Activated CD4-positive, alpha-beta memory T cell treated with anti-CD3 and anti-CD28 coated beads for 36 hours (primary cell): ENCODE measurements around the gene PARVA. TPM values are rescaled to one million over a fixed set of nuclear protein-coding genes. Genes with fewer than 3 reads are reported as not detected.

Source experiments
- CTCF ChIA-PET: fragments of 350-600 bp; sonication (Branson Sonifier 250); formaldehyde crosslinking; loops from one replicate; lab custom pipeline; 2021; ENCODE audit warnings: antibody characterized with exemption, inconsistent platforms; lab: Charles Lee
- POLR2A ChIA-PET: fragments of 350-600 bp; sonication (Branson Sonifier 250); formaldehyde crosslinking; loops from one replicate; lab custom pipeline; 2021; ENCODE audit warnings: antibody characterized with exemption; lab: Charles Lee
- DNase-seq: peaks from one replicate; pipeline ENCODE4 v3.0.0-alpha.2; 2020
- H3K27ac Mint-ChIP-seq: one replicate; pipeline ENCODE4 v1.8.0; 2021; ENCODE audit warnings: mixed read lengths
- H3K27me3 Mint-ChIP-seq: one replicate; pipeline ENCODE4 v1.8.0; 2021; ENCODE audit warnings: mixed read lengths
- H3K36me3 Mint-ChIP-seq: one replicate; pipeline ENCODE4 v1.8.0; 2021; ENCODE audit warnings: mixed read lengths
- H3K4me1 Mint-ChIP-seq: one replicate; pipeline ENCODE4 v1.8.0; 2021; ENCODE audit warnings: low read depth, mixed read lengths
- H3K4me3 Mint-ChIP-seq: one replicate; pipeline ENCODE4 v1.8.0; 2021; ENCODE audit warnings: mild to moderate bottlenecking, mixed read lengths
- H3K9me3 Mint-ChIP-seq: one replicate; pipeline ENCODE4 v1.8.0; 2021; ENCODE audit warnings: mixed read lengths
- intact Hi-C: fragments of 100-400 bp; cut with micrococcal nuclease; formaldehyde crosslinking; loops from one replicate; pipeline ENCODE4 v1.15.1; 2023
- total RNA-seq, 2 experiments: library from RNA; stranded (reverse); gene quantifications; one replicate each; pipeline ENCODE4 v1.2.3, GENCODE V29; 2021

Gene PARVA
- total RNA-seq, 2 experiments from 2014 or later: 0.33 to 0.41 TPM

GRCh38 chr11:12395333-12395732 lies 18.0 kb downstream of the PARVA start:
- H3K36me3 Mint-ChIP-seq: no peaks in the 10 kb centered on the region
- H3K9me3 Mint-ChIP-seq: peaks cover 5% of the 10 kb centered on the region
- no peak overlapping the region for H3K4me3 Mint-ChIP-seq
- intact Hi-C loops: no loop called here
- H3K4me1 Mint-ChIP-seq: peaks cover 7% of the 10 kb centered on the region
- H3K27ac Mint-ChIP-seq: no peak overlapping the region
- H3K27me3 Mint-ChIP-seq: no peaks in the 10 kb centered on the region
- ChIA-PET POLR2A (no interaction called here), CTCF (no interaction called here)
- DNase-seq: no peak

- POLR2A ChIA-PET: no interaction called here
- peaks cover 7% of the 10 kb centered on the region for H3K4me1 Mint-ChIP-seq
- H3K27me3 Mint-ChIP-seq: no peaks in the 10 kb centered on the region
- H3K9me3 Mint-ChIP-seq: peaks cover 5% of the 10 kb centered on the region
- DNase-seq: no peak
- intact Hi-C loops: no loop called here
- H3K4me3 Mint-ChIP-seq: no peak overlapping the region
- CTCF ChIA-PET: no interaction called here
- H3K36me3 Mint-ChIP-seq: no peaks in the 10 kb centered on the region
- no peak overlapping the region for H3K27ac Mint-ChIP-seq
Measured at GRCh38 chr11:12397931-12398334, 20.6 kb downstream of the PARVA start.

DNA sequence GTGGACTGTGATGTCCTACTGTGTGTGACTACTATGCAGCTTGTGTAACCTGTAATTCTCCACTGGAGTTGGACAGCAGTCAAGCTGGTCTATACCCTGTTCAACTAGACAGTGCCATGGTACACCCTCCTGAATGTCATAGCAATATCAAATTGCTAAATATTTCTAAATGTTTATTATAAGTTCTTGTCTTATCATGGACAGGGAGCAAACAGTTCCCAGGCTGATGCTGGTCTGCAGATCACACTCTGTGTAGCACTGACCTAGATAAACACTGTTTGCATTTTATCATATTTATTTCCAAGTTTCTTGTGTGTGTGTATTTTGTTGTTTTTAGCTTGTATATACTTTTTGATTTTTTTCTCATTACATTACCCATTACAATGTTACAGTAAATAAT lies 22.0 kb downstream of the PARVA start:
- POLR2A ChIA-PET: no interaction called here
- no peak for DNase-seq
- Mint-ChIP-seq H3K4me1 (peaks cover 7% of the 10 kb centered on the region), H3K27me3 (no peaks in the 10 kb centered on the region), H3K4me3 (no peak overlapping the region), H3K36me3 (no peaks in the 10 kb centered on the region), H3K27ac (no peak overlapping the region), H3K9me3 (no peaks in the 10 kb centered on the region)
- intact Hi-C loops: no loop called here
- CTCF ChIA-PET: no interaction called here

DNA sequence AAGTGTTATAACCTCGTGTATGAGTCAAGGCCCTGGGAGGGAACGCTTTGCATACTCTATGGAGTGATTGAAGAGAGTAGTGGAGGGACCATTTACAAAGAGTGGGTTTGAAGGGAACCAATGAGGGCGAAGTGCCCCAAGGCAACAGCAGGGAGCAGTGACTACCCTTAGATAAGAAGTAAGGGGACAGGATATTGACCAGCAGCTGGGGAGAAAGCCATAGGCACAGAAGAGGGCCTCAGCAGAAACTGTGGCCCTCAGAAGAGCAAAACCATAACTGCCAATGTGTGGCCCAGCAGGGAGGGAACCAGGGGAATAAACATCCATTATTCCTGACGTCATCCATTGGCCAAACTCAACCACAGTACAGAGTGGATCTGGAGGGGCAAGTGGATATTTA lies 24.7 kb downstream of the PARVA start:
- no peak overlapping the region for H3K27ac Mint-ChIP-seq
- no peaks in the 10 kb centered on the region for H3K36me3 Mint-ChIP-seq
- no peaks in the 10 kb centered on the region for H3K27me3 Mint-ChIP-seq
- ChIA-PET CTCF (no interaction called here), POLR2A (interaction anchor here (0.6 kb wide), 1 partner anchor 85 kb away, joined by 3 read pairs; no protein-coding TSS in a partner anchor)
- DNase-seq: no peak
- intact Hi-C loops: no loop called here
- H3K4me1 Mint-ChIP-seq: peaks cover 3% of the 10 kb centered on the region
- no peaks in the 10 kb centered on the region for H3K9me3 Mint-ChIP-seq
- no peak overlapping the region for H3K4me3 Mint-ChIP-seq

DNA sequence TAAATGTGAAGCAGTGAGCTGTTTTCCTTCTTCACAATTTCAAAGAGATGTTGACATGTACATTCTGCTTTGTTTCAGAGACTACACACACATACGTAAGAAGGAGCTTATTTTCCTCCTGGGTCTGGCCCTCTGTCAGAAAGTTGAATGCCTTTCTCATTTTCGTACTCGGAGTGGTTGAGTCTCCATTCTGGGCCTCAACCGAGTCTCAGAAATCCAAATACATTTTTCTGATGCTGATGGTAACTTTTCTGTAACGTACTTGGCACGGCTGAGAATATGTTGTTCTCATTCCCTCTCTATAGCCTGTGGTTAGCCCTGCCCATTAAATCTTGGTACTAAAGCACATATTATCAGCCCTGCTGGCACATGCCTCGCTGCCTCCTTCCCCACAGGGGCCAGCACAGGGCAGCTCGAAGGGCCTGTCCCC lies 25.3 kb downstream of the PARVA start:
- intact Hi-C loops: no loop called here
- no peak overlapping the region for H3K27ac Mint-ChIP-seq
- H3K36me3 Mint-ChIP-seq: no peaks in the 10 kb centered on the region
- H3K27me3 Mint-ChIP-seq: no peaks in the 10 kb centered on the region
- H3K9me3 Mint-ChIP-seq: no peaks in the 10 kb centered on the region
- POLR2A ChIA-PET: interaction anchor here (0.6 kb wide), 1 partner anchor 86 kb away, joined by 3 read pairs; no protein-coding TSS in a partner anchor
- CTCF ChIA-PET: no interaction called here
- H3K4me1 Mint-ChIP-seq: peaks cover under 1% of the 10 kb centered on the region
- DNase-seq: no peak
- no peak overlapping the region for H3K4me3 Mint-ChIP-seq

DNA sequence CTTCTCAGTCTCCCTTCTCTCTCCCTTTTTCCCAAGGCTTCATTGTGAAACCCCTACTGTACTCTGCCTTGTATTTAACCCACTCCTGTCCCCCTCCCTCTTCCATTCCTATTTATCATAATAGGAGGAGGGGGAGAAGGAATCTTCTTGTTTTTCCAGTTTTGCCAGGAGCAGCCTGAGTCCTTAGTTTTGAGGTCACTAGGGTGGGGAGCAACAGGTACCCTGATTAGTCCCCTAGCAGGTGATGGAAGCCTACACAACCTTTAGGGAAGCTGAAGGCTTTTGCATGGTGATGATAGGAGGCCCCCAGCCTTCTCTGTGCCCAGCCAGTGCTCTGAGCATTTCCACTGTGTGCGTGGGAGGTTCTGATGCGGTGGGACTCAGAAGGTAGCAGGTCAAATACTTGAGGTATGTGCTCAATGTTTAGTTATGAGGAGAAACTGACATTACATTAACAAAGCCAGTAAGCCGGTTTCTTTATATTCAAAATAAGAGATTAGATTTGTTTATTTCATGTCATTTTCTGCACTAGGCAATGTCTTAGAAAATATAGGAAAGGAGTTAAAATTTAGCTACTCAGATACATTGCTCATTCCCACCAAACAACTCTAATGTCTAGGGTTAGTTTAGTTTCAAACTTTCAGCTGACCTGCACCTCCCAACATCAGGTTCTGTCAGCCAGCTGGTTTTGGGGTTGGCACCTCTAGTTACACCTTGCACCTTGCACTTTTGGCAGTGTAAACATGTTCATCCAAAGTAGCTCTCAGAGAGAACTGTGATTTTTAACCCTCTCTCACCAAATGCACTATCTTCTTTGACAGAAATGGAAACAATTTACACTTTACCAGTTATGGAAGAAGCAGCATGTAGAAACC lies 26.0 kb downstream of the PARVA start:
- ChIA-PET POLR2A (no interaction called here), CTCF (no interaction called here)
- no peak overlapping the region for H3K27ac Mint-ChIP-seq
- no peak for DNase-seq
- intact Hi-C loops: no loop called here
- H3K4me1 Mint-ChIP-seq: no peaks in the 10 kb centered on the region
- no peaks in the 10 kb centered on the region for H3K9me3 Mint-ChIP-seq
- H3K27me3 Mint-ChIP-seq: no peaks in the 10 kb centered on the region
- H3K36me3 Mint-ChIP-seq: no peaks in the 10 kb centered on the region
- no peak overlapping the region for H3K4me3 Mint-ChIP-seq

DNA sequence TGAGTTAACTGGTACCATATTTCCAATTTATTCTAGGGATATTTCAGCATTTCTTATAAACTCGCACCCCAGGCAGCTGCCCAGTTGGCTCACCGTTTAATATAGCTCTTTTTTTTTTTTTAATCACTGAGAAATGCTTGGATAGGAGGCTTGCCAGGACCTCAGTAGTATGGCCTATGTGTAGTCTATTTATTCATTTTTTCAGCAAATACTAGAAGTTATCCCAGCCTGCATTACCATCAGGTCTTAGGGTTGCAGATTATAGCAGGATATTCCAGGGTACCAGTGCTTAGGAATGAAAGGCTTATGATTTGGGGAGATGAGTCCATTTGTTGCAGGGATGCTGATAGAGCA lies 26.6 kb downstream of the PARVA start:
- Mint-ChIP-seq H3K27ac (no peak overlapping the region), H3K4me1 (no peaks in the 10 kb centered on the region), H3K27me3 (no peaks in the 10 kb centered on the region), H3K9me3 (no peaks in the 10 kb centered on the region), H3K36me3 (no peaks in the 10 kb centered on the region), H3K4me3 (no peak overlapping the region)
- ChIA-PET CTCF (no interaction called here), POLR2A (no interaction called here)
- DNase-seq: no peak
- intact Hi-C loops: no loop called here

DNA sequence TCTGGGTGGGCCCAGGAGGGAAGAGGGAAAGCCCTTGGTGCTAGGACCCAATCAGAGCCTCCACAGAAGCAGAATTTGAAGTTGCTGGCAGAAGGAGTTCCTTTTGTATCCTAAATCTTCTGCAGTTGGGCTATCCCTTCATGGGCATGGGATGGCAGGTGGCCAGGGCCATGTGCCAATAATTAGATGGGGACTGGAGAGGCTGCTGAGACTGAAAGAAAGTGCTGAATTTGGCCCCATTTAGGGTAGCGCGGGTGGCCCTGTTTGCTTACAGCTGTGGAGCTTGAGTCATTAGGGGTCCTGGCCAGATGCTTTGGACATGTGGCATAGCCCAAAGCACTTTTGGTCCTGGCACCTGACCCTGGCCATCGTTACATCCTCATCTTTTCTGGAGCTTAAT lies 27.1 kb downstream of the PARVA start:
- Mint-ChIP-seq H3K36me3 (no peaks in the 10 kb centered on the region), H3K27ac (no peak overlapping the region), H3K27me3 (no peaks in the 10 kb centered on the region), H3K4me1 (no peaks in the 10 kb centered on the region), H3K9me3 (no peaks in the 10 kb centered on the region), H3K4me3 (no peak overlapping the region)
- CTCF ChIA-PET: no interaction called here
- intact Hi-C loops: no loop called here
- no peak for DNase-seq
- POLR2A ChIA-PET: no interaction called here

DNA sequence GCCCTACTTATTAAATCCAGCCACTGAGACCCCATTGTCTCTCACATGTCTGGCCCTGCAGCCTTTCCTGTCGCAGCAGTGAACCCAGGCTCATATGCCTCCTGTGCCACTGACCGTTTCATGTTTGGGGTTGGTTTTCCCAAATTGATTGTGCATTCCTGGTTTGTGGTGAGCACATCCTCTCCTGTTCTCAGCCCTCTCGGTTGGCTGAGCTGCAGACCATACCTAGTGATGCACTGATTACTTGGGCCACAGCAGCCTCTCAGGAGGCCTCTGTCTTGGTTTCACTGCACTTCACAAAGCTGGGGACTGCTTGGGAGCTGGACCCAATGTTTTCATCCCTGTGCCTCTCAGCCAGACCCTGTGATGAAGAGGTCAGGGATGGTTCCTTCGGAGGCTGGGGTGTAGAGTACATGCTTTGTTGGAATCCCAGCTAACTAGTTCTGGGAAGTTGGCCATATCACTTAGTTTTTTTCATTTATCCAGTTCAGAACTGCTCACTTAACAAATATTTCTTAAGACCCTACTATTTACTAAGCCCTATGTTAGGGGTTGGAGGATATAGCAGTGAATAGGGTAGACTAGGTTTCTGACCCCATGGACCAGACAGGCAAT lies 30.9 kb downstream of the PARVA start:
- Mint-ChIP-seq H3K4me3 (no peak overlapping the region), H3K9me3 (no peaks in the 10 kb centered on the region), H3K27ac (no peak overlapping the region), H3K4me1 (no peaks in the 10 kb centered on the region), H3K36me3 (no peaks in the 10 kb centered on the region), H3K27me3 (no peaks in the 10 kb centered on the region)
- DNase-seq: no peak
- ChIA-PET CTCF (no interaction called here), POLR2A (no interaction called here)
- intact Hi-C loops: no loop called here

DNA sequence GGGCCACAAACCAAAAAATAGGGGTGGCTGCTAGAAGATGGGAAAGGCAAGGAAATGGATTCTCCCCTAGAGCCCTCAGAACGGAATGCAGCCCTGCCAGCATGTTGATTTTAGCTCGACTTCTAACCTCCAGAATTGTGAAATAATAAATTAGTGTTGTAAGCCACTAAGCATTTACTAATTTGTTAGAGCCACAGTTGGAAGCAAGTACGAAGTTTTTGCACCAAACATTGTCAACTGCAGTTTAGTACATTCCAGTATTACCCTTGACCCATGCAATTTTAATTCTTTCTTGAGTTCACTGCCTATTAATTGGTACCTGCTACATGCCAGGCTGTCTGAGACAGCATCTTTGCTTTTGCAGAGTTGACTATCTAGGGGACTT lies 32.2 kb downstream of the PARVA start:
- no peaks in the 10 kb centered on the region for H3K4me1 Mint-ChIP-seq
- H3K27me3 Mint-ChIP-seq: no peaks in the 10 kb centered on the region
- no peaks in the 10 kb centered on the region for H3K9me3 Mint-ChIP-seq
- intact Hi-C loops: loop anchor here (5.0 kb wide), 1 partner anchor 483 kb away; no protein-coding TSS in a partner anchor
- no peaks in the 10 kb centered on the region for H3K36me3 Mint-ChIP-seq
- ChIA-PET POLR2A (no interaction called here), CTCF (no interaction called here)
- no peak for DNase-seq
- H3K4me3 Mint-ChIP-seq: no peak overlapping the region
- H3K27ac Mint-ChIP-seq: no peak overlapping the region

GRCh38 chr11:12410006-12410728 lies 32.8 kb downstream of the PARVA start:
- no peaks in the 10 kb centered on the region for H3K36me3 Mint-ChIP-seq
- no peaks in the 10 kb centered on the region for H3K4me1 Mint-ChIP-seq
- ChIA-PET CTCF (interaction anchor here (0.7 to 1.5 kb wide), 2 partner anchors 21 to 478 kb away, joined by 3 to 9 read pairs; no protein-coding TSS in a partner anchor), POLR2A (no interaction called here)
- H3K27ac Mint-ChIP-seq: no peak overlapping the region
- intact Hi-C loops: loop anchor here (5.0 kb wide), 1 partner anchor 482 kb away; no protein-coding TSS in a partner anchor
- no peaks in the 10 kb centered on the region for H3K27me3 Mint-ChIP-seq
- H3K4me3 Mint-ChIP-seq: no peak overlapping the region
- no peak for DNase-seq
- no peaks in the 10 kb centered on the region for H3K9me3 Mint-ChIP-seq

DNA sequence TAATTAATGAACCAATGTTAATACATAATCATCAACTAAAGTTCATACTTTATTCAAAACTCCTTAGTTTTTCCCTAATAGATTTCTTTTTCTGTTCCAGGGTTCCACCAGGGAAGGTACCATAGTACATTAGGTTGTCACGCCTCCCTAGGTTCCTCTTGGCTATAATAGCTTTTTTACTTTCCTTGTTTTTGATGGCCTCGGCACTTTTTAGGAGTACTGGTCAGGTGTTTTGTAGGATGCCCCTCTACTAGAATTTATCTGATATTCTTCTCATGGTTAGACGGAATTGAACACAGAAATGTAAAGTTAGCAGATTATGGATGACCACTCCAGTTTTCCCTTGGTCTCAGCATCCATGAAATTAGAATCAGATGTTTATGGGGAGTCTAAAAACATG lies 34.0 kb downstream of the PARVA start:
- no peaks in the 10 kb centered on the region for H3K4me1 Mint-ChIP-seq
- H3K27ac Mint-ChIP-seq: no peak overlapping the region
- no peaks in the 10 kb centered on the region for H3K27me3 Mint-ChIP-seq
- intact Hi-C loops: loop anchor here (5.0 kb wide), 1 partner anchor 481 kb away; no protein-coding TSS in a partner anchor
- no peaks in the 10 kb centered on the region for H3K9me3 Mint-ChIP-seq
- no peak overlapping the region for H3K4me3 Mint-ChIP-seq
- no peak for DNase-seq
- CTCF ChIA-PET: interaction anchor here (0.6 to 1.5 kb wide), 2 partner anchors 471 to 477 kb away, joined by 3 to 9 read pairs; no protein-coding TSS in a partner anchor
- H3K36me3 Mint-ChIP-seq: no peaks in the 10 kb centered on the region
- POLR2A ChIA-PET: no interaction called here
